PC-3 (cell line): ENCODE data around the gene TENT5C. TPM values are rescaled to one million over a fixed set of nuclear protein-coding genes. Genes with fewer than 3 reads are reported as not detected.

ENCODE experiments used
- ATAC-seq: fragments of 200-7000 bp; cut with Tn5 transposase; 2 replicates; pipeline ENCODE4 v1.9.1; 2020; ENCODE audit warnings: mild to moderate bottlenecking, moderate library complexity
- BruUV-seq: library from RNA; stranded (reverse); fragments of 400-500 nt; replicated peaks from 2 replicates; lab custom pipeline; 2021; lab: Mats Ljungman, UMichigan
- CTCF ChIA-PET: fragments of 300-600 bp; sonication (Branson Sonifier 250); formaldehyde crosslinking; loops from one replicate; lab custom pipeline; 2022; ENCODE audit warnings: antibody characterized with exemption; lab: Charles Lee
- POLR2A ChIA-PET: fragments of 300-600 bp; sonication (Branson Sonifier 250); formaldehyde crosslinking; loops from one replicate; lab custom pipeline; 2022; ENCODE audit warnings: antibody characterized with exemption; ENCODE audit not compliant: unreplicated experiment; lab: Charles Lee
- DNase-seq: peaks from one replicate; pipeline ENCODE4 v3.0.0-alpha.2; 2015
- H2AFZ ChIP-seq: fragments of 300-600 bp; sonication (generic); 2 replicates; pipeline ENCODE4 v1.6.0; 2016; ENCODE audit warnings: antibody characterized with exemption, low read length
- H3F3A ChIP-seq: fragments of 300-600 bp; sonication (generic); one replicate; pipeline ENCODE4 v1.6.0; 2017; ENCODE audit warnings: antibody characterized with exemption, low read length, control low read depth, mild to moderate bottlenecking; ENCODE audit not compliant: unreplicated experiment
- H3K27ac ChIP-seq: fragments of 300-600 bp; sonication (generic); 2 replicates; pipeline ENCODE4 v1.5.1; 2016; ENCODE audit warnings: mild to moderate bottlenecking, low read length
- H3K27me3 ChIP-seq: fragments of 300-600 bp; sonication (generic); 2 replicates; pipeline ENCODE4 v1.6.1; 2016; ENCODE audit warnings: low read length, mixed read lengths
- H3K36me3 ChIP-seq: fragments of 300-600 bp; sonication (generic); 2 replicates; pipeline ENCODE4 v1.6.1; 2016; ENCODE audit warnings: low read depth, mixed run types, low read length, mixed read lengths
- H3K4me1 ChIP-seq: fragments of 300-600 bp; sonication (generic); 2 replicates; pipeline ENCODE4 v1.5.1; 2016; ENCODE audit warnings: low read length; ENCODE audit not compliant: insufficient read depth
- H3K4me2 ChIP-seq: fragments of 300-600 bp; sonication (generic); 2 replicates; pipeline ENCODE4 v1.6.0; 2016; ENCODE audit warnings: low read length
- H3K4me3 ChIP-seq: fragments of 300-600 bp; sonication (generic); 2 replicates; pipeline ENCODE4 v1.5.1; 2016; ENCODE audit warnings: mild to moderate bottlenecking, low read length, mixed read lengths
- H3K79me2 ChIP-seq: fragments of 300-600 bp; sonication (generic); 2 replicates; pipeline ENCODE4 v1.6.1; 2017; ENCODE audit warnings: low read length, mixed read lengths
- H3K9ac ChIP-seq: fragments of 300-600 bp; sonication (generic); 2 replicates; pipeline ENCODE4 v1.6.0; 2016; ENCODE audit warnings: mild to moderate bottlenecking, low read length
- H3K9me2 ChIP-seq: fragments of 300-600 bp; sonication (generic); replicated peaks from 2 replicates; pipeline ENCODE4 v1.6.1; 2016; ENCODE audit warnings: mixed run types, low read length, mixed read lengths
- H3K9me3 ChIP-seq: fragments of 300-600 bp; sonication (generic); 2 replicates; pipeline ENCODE4 v1.6.1; 2016; ENCODE audit warnings: low read length, mixed read lengths
- H4K20me1 ChIP-seq: fragments of 300-600 bp; sonication (generic); 2 replicates; pipeline ENCODE4 v1.6.1; 2016; ENCODE audit warnings: low read length, mixed read lengths
- EZH2 ChIP-seq: fragments of 300-600 bp; sonication (generic); IDR thresholded peaks from one replicate; pipeline ENCODE4 v1.6.1; 2017; ENCODE audit warnings: antibody characterized with exemption, mild to moderate bottlenecking, low read length; ENCODE audit not compliant: unreplicated experiment
- EZH2phosphoT487 ChIP-seq: fragments of 300-600 bp; sonication (generic); IDR thresholded peaks from 2 replicates; pipeline ENCODE4 v1.6.1; 2018; ENCODE audit warnings: mild to moderate bottlenecking, antibody characterized with exemption, low read length, borderline replicate concordance
- intact Hi-C: fragments of 100-400 bp; cut with micrococcal nuclease; formaldehyde crosslinking; loops from 2 replicates; pipeline ENCODE4 v1.9.0; 2023
- total RNA-seq: library from RNA; depleted of rRNA; stranded (reverse); fragments of >200 nt; gene quantifications from 2 replicates; pipeline ENCODE4 v1.2.3, GENCODE V29; 2014
- TF ChIP-seq, protein P1 (sequence below): fragments of 300-600 bp; sonication (generic); conservative IDR thresholded peaks from 2 replicates; pipeline ENCODE4 v1.5.1; 2017; ENCODE audit warnings: antibody characterized with exemption, low read depth, mild to moderate bottlenecking, low read length

The TENT5C gene
- total RNA-seq, 1 experiment from 2014 or later: 2.4 TPM

DNA sequence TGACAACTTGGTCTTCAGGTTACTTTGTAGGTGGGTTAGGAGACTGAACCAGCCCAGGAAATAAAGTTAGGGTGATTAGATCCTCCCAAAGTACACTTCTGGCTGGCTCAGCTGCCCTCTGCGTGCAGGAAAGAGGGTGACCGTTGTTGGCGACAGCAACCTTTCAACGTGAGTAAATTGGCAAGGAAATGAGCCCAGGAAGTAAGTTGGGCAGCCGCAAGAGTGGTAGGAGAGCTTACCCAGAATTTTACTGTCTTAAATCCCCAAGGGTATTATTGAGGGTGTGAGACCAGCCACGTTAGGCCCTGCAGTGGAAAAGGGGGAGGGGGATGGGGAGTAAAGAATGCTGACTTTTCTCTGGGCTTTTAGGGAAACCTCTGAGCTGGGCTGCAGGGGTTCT lies 1.6 kb downstream of the TENT5C start:
- POLR2A ChIA-PET: interaction anchor here (0.6 kb wide), 2 partner anchors 16 to 322 kb away, joined by 3 read pairs; no protein-coding TSS in a partner anchor
- Histone ChIP-seq H3K9me3 (no peaks in the 10 kb centered on the region), H3K4me3 (peak overlapping the region; percentile 97), H3K9me2 (no peaks in the 10 kb centered on the region), H3K27me3 (no peaks in the 10 kb centered on the region), H3K4me2 (peak overlapping the region; percentile 90), H3K36me3 (no peaks in the 10 kb centered on the region), H3F3A (no peaks in the 10 kb centered on the region), H2AFZ (peak overlapping the region; percentile 81), H4K20me1 (no peaks in the 10 kb centered on the region), H3K79me2 (0 out of 2 replicates have a peak, but pooled peaks cover 3% of the 10 kb centered on the region), H3K9ac (peak overlapping the region; percentile 63; the same call in 1 of the 2 replicates), H3K4me1 (peaks cover 16% of the 10 kb centered on the region), H3K27ac (peak overlapping the region; percentile 29; the same call in 1 of the 2 replicates)
- intact Hi-C loops: loop anchor here (1.0 to 10.0 kb wide), 5 partner anchors 70 to 317 kb away; partner anchors contain the start of genes GDAP2, MAN1A2 and WDR3
- CTCF ChIA-PET: interaction anchor here (0.6 kb wide), 1 partner anchor 322 kb away, joined by 3 read pairs; the partner anchor contains the start of genes GDAP2 and WDR3
- DNase-seq (peak; percentile 71), ATAC-seq (peak; percentile 23)
- no TSS peak for BruUV-seq
- no peak for TF ChIP-seq EZH2phosphoT487
- TF ChIP-seq, protein P1, sequence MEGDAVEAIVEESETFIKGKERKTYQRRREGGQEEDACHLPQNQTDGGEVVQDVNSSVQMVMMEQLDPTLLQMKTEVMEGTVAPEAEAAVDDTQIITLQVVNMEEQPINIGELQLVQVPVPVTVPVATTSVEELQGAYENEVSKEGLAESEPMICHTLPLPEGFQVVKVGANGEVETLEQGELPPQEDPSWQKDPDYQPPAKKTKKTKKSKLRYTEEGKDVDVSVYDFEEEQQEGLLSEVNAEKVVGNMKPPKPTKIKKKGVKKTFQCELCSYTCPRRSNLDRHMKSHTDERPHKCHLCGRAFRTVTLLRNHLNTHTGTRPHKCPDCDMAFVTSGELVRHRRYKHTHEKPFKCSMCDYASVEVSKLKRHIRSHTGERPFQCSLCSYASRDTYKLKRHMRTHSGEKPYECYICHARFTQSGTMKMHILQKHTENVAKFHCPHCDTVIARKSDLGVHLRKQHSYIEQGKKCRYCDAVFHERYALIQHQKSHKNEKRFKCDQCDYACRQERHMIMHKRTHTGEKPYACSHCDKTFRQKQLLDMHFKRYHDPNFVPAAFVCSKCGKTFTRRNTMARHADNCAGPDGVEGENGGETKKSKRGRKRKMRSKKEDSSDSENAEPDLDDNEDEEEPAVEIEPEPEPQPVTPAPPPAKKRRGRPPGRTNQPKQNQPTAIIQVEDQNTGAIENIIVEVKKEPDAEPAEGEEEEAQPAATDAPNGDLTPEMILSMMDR: no peak
- no peak for TF ChIP-seq EZH2

DNA sequence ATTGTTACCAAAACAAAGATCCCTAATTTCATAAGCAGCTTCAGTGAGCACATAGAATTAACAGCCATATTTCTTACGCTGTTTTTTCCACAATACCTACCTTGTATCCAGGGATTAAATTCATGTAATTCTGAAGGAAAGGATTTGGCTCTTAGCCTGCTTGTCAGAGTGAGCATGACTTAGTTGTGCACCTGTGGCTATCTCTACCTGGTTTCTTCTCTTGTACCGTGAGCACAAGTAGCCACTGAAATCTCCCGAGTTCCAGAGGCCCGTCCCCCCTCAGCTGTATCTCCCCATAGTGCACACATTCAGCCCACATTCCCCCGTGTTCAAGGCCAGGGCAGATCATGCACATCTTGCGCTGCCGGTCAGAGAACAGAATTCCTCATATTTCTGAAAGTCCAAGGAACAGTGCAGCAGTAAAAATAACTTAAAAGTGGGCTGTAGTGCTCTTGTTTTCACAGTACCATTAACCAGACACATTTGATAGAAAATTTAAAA lies 2.3 kb downstream of the TENT5C start:
- H3K4me1 ChIP-seq: peaks cover 23% of the 10 kb centered on the region
- ATAC-seq (no peak), DNase-seq (no peak)
- H3K9me3 ChIP-seq: no peaks in the 10 kb centered on the region
- H3K4me3 ChIP-seq: peak overlapping the region; percentile 97
- H3K27me3 ChIP-seq: no peaks in the 10 kb centered on the region
- no peaks in the 10 kb centered on the region for H4K20me1 ChIP-seq
- TF ChIP-seq EZH2: no peak
- TF ChIP-seq, protein P1: no peak
- no peak for TF ChIP-seq EZH2phosphoT487
- H3K36me3 ChIP-seq: no peaks in the 10 kb centered on the region
- no peak overlapping the region for H3K9ac ChIP-seq
- CTCF ChIA-PET: interaction anchor here (0.5 kb wide), 1 partner anchor 442 kb away, joined by 5 read pairs; no protein-coding TSS in a partner anchor
- intact Hi-C loops: loop anchor here (5.0 to 10.0 kb wide), 4 partner anchors 71 to 317 kb away; partner anchors contain the start of genes GDAP2, MAN1A2 and WDR3
- BruUV-seq: no TSS peak
- 0 out of 2 replicates have a peak, but pooled peaks cover 3% of the 10 kb centered on the region for H3K79me2 ChIP-seq
- H3F3A ChIP-seq: no peaks in the 10 kb centered on the region
- H3K4me2 ChIP-seq: peak overlapping the region; percentile 90
- POLR2A ChIA-PET: no interaction called here
- H3K9me2 ChIP-seq: no peaks in the 10 kb centered on the region
- H3K27ac ChIP-seq: no peak overlapping the region
- no peak overlapping the region for H2AFZ ChIP-seq

DNA sequence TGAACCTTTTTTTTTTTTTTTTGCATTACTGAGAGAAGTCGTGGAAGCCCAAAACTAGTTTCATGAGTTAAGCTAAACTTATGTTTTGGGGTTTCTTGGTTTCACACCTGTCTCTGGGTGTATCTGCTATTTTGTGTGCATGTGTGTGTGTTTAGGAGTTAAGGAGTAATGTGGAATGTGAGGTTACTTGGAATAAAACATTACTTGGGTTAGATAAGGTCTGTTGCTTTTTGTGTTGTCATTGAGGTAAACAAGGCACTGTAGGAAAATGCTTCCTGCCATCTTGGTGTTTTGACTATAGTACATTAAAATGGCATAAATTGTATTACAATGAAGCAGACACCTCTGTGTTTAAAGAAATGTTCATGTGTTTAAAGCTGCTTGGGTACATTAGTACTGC lies 2.9 kb downstream of the TENT5C start:
- DNase-seq (no peak), ATAC-seq (no peak)
- no peak overlapping the region for H3K9ac ChIP-seq
- no peak overlapping the region for H2AFZ ChIP-seq
- no TSS peak for BruUV-seq
- no peaks in the 10 kb centered on the region for H3K9me3 ChIP-seq
- H3K4me2 ChIP-seq: no peak overlapping the region
- H3K4me1 ChIP-seq: peaks cover 25% of the 10 kb centered on the region
- H3K79me2 ChIP-seq: 0 out of 2 replicates have a peak, but pooled peaks cover 3% of the 10 kb centered on the region
- no peaks in the 10 kb centered on the region for H3F3A ChIP-seq
- TF ChIP-seq EZH2 (no peak), EZH2phosphoT487 (no peak)
- TF ChIP-seq, protein P1: no peak
- ChIA-PET CTCF (no interaction called here), POLR2A (interaction anchor here (0.6 kb wide), 1 partner anchor 15 kb away, joined by 6 read pairs; no protein-coding TSS in a partner anchor)
- H3K4me3 ChIP-seq: no peak overlapping the region
- intact Hi-C loops: loop anchor here (5.0 to 10.0 kb wide), 4 partner anchors 71 to 316 kb away; partner anchors contain the start of genes GDAP2, MAN1A2 and WDR3
- H3K9me2 ChIP-seq: no peaks in the 10 kb centered on the region
- H4K20me1 ChIP-seq: no peaks in the 10 kb centered on the region
- H3K27ac ChIP-seq: no peak overlapping the region
- H3K27me3 ChIP-seq: no peaks in the 10 kb centered on the region
- H3K36me3 ChIP-seq: no peaks in the 10 kb centered on the region
